Tibial artery (tissue), 4 donors: Measurements from ENCODE around the gene GABARAPL1.

Experiments used
- DNase-seq, 2 donors: peaks; one replicate each; pipeline ENCODE4 v3.0.0-alpha.2; 2019
- H3K27ac ChIP-seq, 2 donors: fragments of 200-600 bp; sonication (generic) in 1 of 2; 1 replicate in 1 of 2; 2 replicates in 1 of 2; pipeline ENCODE4 v1.5.1; 2018 to 2019; ENCODE audit warnings: mild to moderate bottlenecking in 1 of 2
- H3K27me3 ChIP-seq, 2 donors: fragments of 200-600 bp; sonication (generic) in 1 of 2; one replicate each; pipeline versions ENCODE4 v1.5.1 to v1.6.0; 2016 to 2019
- H3K36me3 ChIP-seq, 3 donors: fragments of 200-600 bp; sonication (generic) in 2 of 3; one replicate each; pipeline ENCODE4 v1.5.1; 2016 to 2019; ENCODE audit warnings: mild to moderate bottlenecking in 2 of 3
- H3K4me1 ChIP-seq, 4 donors: fragments of 200-600 bp; sonication (generic) in 2 of 4; 1 replicate in 3 of 4; 2 replicates in 1 of 4; pipeline ENCODE4 v1.5.1; 2016 to 2019
- H3K4me3 ChIP-seq, 2 donors: fragments of 200-600 bp; sonication (generic) in 1 of 2; 1 replicate in 1 of 2; 2 replicates in 1 of 2; pipeline ENCODE4 v1.5.1; 2018 to 2019; ENCODE audit warnings: mild to moderate bottlenecking in 2 of 2
- H3K9me3 ChIP-seq, 3 donors: fragments of 200-600 bp; sonication (generic) in 1 of 3; one replicate each; pipeline ENCODE4 v1.5.1; 2016 to 2019
- CTCF ChIP-seq, 2 experiments: fragments of 200-600 bp in 1 of 2; fragments of 450-650 bp in 1 of 2; IDR thresholded peaks; one replicate each; pipeline ENCODE4 v1.5.1; 2017 to 2019; ENCODE audit warnings: antibody characterized with exemption in 2 of 2, mild to moderate bottlenecking in 1 of 2, moderate library complexity in 1 of 2
- intact Hi-C: fragments of 100-400 bp; cut with DNase I; formaldehyde crosslinking; loops from one replicate; pipeline ENCODE4 v1.15.0; 2023; ENCODE audit warnings: low total_unique reads

GABARAPL1 gene

DNA sequence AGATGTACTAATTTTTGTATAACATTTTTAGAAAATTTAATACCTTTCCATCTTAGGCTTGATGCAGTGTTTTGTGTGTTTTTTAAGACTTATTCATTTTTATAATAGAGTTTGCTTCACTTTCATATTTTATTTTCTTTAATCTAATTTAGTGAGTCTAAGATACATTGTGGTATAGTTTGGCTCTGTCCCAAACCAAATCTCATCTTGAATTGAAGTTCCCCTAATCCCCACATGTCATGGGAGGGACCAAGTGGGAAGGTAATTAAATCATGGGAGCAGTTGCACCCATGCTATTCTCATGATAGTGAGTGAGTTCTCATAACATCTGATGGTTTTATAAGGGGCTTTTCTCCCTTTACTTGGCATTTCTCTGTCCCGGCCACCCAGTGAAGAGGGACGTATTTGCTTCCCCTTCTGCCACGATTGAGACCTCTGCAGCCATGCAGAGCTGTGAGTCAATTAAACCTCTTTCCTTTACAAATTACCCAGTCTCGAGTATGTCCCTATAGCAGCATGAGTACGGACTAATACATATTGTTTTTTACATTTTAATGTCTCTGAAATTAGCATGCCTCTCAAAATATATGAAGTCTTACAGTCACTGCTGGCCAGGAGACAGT, 34.9 kb downstream of the GABARAPL1 start:
- Histone ChIP-seq H3K27me3 (no peaks in the 10 kb centered on the region), H3K27ac (no peak overlapping the region), H3K9me3 (no peaks in the 10 kb centered on the region), H3K36me3 (no peaks in the 10 kb centered on the region), H3K4me3 (no peak overlapping the region), H3K4me1 (peaks cover 0 to 3% (median 0%) of the 10 kb centered on the region in 4 donors)
- intact Hi-C loops: no loop called here
- DNase-seq: no peak
- no peak for TF ChIP-seq CTCF (IDR thresholded peaks at IDR 0.05)

- intact Hi-C loops: no loop called here
- no peak overlapping the region for H3K4me3 ChIP-seq
- DNase-seq: no peak
Measured at GRCh38 chr12:10249690-10250455, 37.2 kb downstream of the GABARAPL1 start.

GRCh38 chr12:10251669-10252068, 39.0 kb downstream of the GABARAPL1 start:
- Histone ChIP-seq H3K27me3 (no peaks in the 10 kb centered on the region), H3K4me1 (peaks cover 0 to 3% (median 0%) of the 10 kb centered on the region in 4 donors), H3K36me3 (no peaks in the 10 kb centered on the region), H3K9me3 (peaks cover 0 to 6% (median 0%) of the 10 kb centered on the region in 3 donors), H3K4me3 (no peak overlapping the region), H3K27ac (no peak overlapping the region)
- no peak for DNase-seq
- no peak for TF ChIP-seq CTCF (IDR thresholded peaks at IDR 0.05)
- intact Hi-C loops: no loop called here

More at GRCh38 chr12:10249690-10250455, 37.2 kb downstream of the GABARAPL1 start:
- no peaks in the 10 kb centered on the region for H3K27me3 ChIP-seq
- peaks cover 0 to 3% (median 0%) of the 10 kb centered on the region in 4 donors for H3K4me1 ChIP-seq
- TF ChIP-seq CTCF (IDR thresholded peaks at IDR 0.05): no peak
- no peaks in the 10 kb centered on the region for H3K9me3 ChIP-seq
- H3K36me3 ChIP-seq: no peaks in the 10 kb centered on the region
- H3K27ac ChIP-seq: no peak overlapping the region

DNA sequence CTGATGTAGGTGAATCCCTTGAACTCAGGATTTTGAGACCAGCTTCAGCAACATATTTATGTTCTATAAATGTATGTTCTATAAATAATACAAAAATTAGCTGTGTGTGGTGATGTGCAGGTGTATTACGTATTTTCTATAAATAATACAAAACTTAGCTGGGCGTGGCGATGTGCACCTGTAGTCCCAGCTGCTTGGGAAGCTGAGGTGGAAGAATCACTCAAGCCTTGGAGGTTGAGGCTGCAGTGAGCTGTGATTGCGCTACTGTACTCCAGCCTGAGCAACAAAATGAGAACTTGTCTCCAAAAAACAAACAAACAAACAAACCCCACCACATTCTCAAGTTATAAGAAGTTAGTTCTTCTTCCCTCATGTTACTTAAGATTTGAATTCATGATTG, 39.5 kb downstream of the GABARAPL1 start:
- H3K27me3 ChIP-seq: no peaks in the 10 kb centered on the region
- H3K27ac ChIP-seq: no peak overlapping the region
- H3K36me3 ChIP-seq: no peaks in the 10 kb centered on the region
- intact Hi-C loops: no loop called here
- H3K4me3 ChIP-seq: no peak overlapping the region
- no peaks in the 10 kb centered on the region for H3K4me1 ChIP-seq
- DNase-seq: no peak
- peaks cover 0 to 6% (median 0%) of the 10 kb centered on the region in 3 donors for H3K9me3 ChIP-seq
- TF ChIP-seq CTCF (IDR thresholded peaks at IDR 0.05): no peak

- H3K4me1 ChIP-seq: no peaks in the 10 kb centered on the region
- DNase-seq: no peak
- intact Hi-C loops: no loop called here
- no peak overlapping the region for H3K27ac ChIP-seq
- TF ChIP-seq CTCF (IDR thresholded peaks at IDR 0.05): no peak
- no peak overlapping the region for H3K4me3 ChIP-seq
- H3K9me3 ChIP-seq: peaks cover 0 to 6% (median 0%) of the 10 kb centered on the region in 3 donors
- H3K27me3 ChIP-seq: no peaks in the 10 kb centered on the region
- no peaks in the 10 kb centered on the region for H3K36me3 ChIP-seq
Measured at GRCh38 chr12:10256064-10256463, 43.4 kb downstream of the GABARAPL1 start.
